Activated CD4-positive, alpha-beta T cell treated with anti-CD3 and anti-CD28 coated beads, Interleukin-2, amount 10 ng/mL, durations not matched to agents 7 days and 5 days (primary cell): ENCODE data around the gene DSCAML1. TPM values are rescaled to one million over a fixed set of nuclear protein-coding genes. Genes with fewer than 3 reads are reported as not detected.

Source experiments
- CTCF ChIA-PET: fragments of 350-600 bp; sonication (Branson Sonifier 250); formaldehyde crosslinking; loops from one replicate; lab custom pipeline; 2021; ENCODE audit warnings: antibody characterized with exemption; lab: Charles Lee
- POLR2A ChIA-PET: fragments of 350-600 bp; sonication (Branson Sonifier 250); formaldehyde crosslinking; loops from one replicate; lab custom pipeline; 2021; ENCODE audit warnings: antibody characterized with exemption; lab: Charles Lee
- DNase-seq: peaks from one replicate; pipeline ENCODE4 v3.0.0-alpha.2; 2020
- H3K27ac Mint-ChIP-seq: one replicate; pipeline ENCODE4 v1.8.0; 2021; ENCODE audit warnings: mild to moderate bottlenecking, moderate library complexity, mixed read lengths
- H3K27me3 Mint-ChIP-seq: one replicate; pipeline ENCODE4 v1.8.0; 2021; ENCODE audit warnings: mixed read lengths
- H3K36me3 Mint-ChIP-seq: one replicate; pipeline ENCODE4 v1.8.0; 2021; ENCODE audit warnings: low read depth, mixed read lengths
- H3K4me1 Mint-ChIP-seq: one replicate; pipeline ENCODE4 v1.8.0; 2021; ENCODE audit warnings: mixed read lengths
- H3K4me3 Mint-ChIP-seq: one replicate; pipeline ENCODE4 v1.8.0; 2021; ENCODE audit warnings: mild to moderate bottlenecking, moderate library complexity, mixed read lengths
- H3K9me3 Mint-ChIP-seq: one replicate; pipeline ENCODE4 v1.8.0; 2021; ENCODE audit warnings: mixed read lengths
- total RNA-seq, 2 experiments: library from RNA; stranded (reverse); gene quantifications; one replicate each; pipeline ENCODE4 v1.2.3, GENCODE V29; 2021

The DSCAML1 gene
- total RNA-seq, 2 experiments from 2014 or later = 0.02 to 0.25 TPM

DNA sequence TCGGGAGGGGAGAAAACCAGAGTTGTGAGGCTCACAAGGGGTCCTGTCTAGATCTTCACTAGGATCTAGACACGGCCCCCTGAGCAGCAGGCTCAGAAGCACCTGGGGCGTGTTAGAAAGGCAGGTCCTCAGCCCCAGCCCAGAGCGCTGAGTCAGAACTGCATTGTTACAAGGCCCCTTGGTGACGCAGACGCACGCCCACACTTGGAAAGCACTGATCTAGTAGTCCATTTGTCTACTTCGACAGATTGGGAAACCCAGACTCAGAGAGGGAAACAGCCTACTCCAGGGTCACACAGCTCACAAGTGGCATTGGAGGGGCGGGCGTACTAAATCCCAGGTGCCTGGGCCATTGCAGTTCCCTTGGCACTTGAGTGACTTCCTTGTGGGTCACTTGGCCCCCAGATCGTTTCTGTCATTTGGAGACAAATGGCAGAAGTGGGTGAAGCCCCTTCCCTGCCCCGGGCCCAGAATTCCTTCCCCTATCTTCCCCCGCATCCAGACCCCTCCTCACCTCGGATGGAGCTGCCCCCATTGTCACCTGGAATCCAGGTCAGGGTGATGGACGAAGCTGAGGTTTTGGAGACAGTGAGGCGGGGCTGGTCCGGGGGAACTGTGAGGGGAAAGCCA is 358.5 kb downstream of the DSCAML1 start:
- Mint-ChIP-seq H3K27ac (no peak overlapping the region), H3K27me3 (peaks cover 11% of the 10 kb centered on the region), H3K4me1 (no peaks in the 10 kb centered on the region), H3K4me3 (no peak overlapping the region), H3K9me3 (no peaks in the 10 kb centered on the region), H3K36me3 (no peaks in the 10 kb centered on the region)
- POLR2A ChIA-PET = no interaction called here
- no peak for DNase-seq
- CTCF ChIA-PET = no interaction called here

DNA sequence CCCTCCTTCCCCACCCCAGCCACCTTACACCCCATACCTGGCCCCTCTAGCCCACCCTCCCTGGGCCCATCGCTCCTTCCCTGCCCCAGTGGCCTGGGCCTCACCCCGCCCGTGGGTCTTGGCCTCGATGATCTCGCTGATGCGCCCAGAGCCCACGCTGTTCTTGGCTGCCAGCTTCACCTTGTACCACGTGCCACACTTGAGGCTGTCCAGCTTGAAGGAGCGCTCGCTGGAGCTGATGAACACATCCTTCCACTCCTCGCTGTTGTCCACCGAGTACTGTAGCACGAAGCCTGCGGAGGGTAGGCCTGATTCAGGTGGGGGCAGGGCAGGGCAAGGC is 359.3 kb downstream of the DSCAML1 start:
- Mint-ChIP-seq H3K4me1 (no peaks in the 10 kb centered on the region), H3K36me3 (no peaks in the 10 kb centered on the region), H3K27ac (no peak overlapping the region), H3K9me3 (no peaks in the 10 kb centered on the region), H3K27me3 (peaks cover 11% of the 10 kb centered on the region), H3K4me3 (no peak overlapping the region)
- no peak for DNase-seq
- POLR2A ChIA-PET = no interaction called here
- CTCF ChIA-PET = interaction anchor here (0.7 kb wide), 1 partner anchor 11 kb away, joined by 3 read pairs; no protein-coding TSS in a partner anchor

DNA sequence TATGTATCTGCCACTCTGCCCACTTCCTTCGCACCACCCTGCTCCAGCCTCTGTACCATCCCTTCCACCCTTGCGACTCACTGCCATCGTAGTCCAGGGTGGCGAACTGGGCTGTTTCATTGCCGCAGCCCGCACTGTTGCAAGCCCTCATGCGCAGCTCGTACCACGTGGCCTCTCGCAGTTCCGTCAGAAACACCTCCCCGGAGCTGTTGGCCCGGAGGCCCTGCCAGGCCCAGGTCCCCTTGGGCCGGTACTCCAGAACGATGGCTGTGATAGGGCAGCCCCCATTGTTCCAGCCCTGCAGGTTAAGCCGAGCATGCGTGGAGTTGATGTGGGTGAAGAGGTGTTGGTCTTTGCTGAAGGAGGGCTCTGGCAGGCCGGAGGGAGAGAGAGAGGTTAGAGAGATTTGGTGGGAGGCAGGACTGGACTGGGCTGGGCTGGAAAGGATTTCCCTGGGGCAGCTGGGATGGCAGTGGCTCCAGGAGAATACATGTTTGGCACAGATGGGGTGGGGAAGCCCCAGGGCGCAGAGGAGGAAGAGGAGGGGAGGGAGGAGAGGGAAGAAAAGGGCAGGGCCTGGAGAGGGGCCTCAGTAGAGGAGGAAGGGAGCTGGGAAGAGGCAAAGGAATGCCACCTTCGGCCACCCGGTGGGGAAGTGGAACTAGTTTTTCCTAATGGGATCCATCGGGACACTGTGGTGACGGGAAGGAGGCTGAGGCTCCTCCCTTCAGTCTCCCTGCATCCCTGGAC is 359.8 kb downstream of the DSCAML1 start:
- DNase-seq = no peak
- no peak overlapping the region for H3K27ac Mint-ChIP-seq
- peaks cover 10% of the 10 kb centered on the region for H3K27me3 Mint-ChIP-seq
- H3K4me3 Mint-ChIP-seq = no peak overlapping the region
- POLR2A ChIA-PET = no interaction called here
- H3K9me3 Mint-ChIP-seq = no peaks in the 10 kb centered on the region
- CTCF ChIA-PET = interaction anchor here (0.7 kb wide), 1 partner anchor 11 kb away, joined by 3 read pairs; no protein-coding TSS in a partner anchor
- H3K36me3 Mint-ChIP-seq = no peaks in the 10 kb centered on the region
- no peaks in the 10 kb centered on the region for H3K4me1 Mint-ChIP-seq

DNA sequence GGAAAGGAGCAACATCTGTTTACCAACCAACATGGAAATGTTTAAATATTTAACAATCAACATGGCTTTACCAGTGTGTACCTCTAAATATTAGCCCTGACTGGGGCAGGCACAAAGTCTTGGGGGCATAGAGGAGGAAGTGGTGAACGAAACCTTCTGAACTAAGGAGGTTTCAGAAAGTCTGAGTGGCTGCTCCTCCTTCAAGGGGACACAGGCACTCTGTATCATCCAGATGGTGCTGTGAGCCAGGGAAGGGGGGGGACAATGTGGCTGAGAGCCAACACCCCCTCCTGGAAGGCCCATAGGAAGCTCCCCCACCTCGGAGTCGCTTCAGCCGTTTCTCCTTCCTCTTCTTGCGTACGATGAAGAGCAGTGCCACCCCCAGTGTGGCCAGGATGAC is 361.7 kb downstream of the DSCAML1 start:
- no peak overlapping the region for H3K4me3 Mint-ChIP-seq
- H3K4me1 Mint-ChIP-seq = no peaks in the 10 kb centered on the region
- H3K27me3 Mint-ChIP-seq = peaks cover 7% of the 10 kb centered on the region
- ChIA-PET POLR2A (no interaction called here), CTCF (no interaction called here)
- no peaks in the 10 kb centered on the region for H3K9me3 Mint-ChIP-seq
- H3K36me3 Mint-ChIP-seq = no peaks in the 10 kb centered on the region
- no peak for DNase-seq
- no peak overlapping the region for H3K27ac Mint-ChIP-seq

DNA sequence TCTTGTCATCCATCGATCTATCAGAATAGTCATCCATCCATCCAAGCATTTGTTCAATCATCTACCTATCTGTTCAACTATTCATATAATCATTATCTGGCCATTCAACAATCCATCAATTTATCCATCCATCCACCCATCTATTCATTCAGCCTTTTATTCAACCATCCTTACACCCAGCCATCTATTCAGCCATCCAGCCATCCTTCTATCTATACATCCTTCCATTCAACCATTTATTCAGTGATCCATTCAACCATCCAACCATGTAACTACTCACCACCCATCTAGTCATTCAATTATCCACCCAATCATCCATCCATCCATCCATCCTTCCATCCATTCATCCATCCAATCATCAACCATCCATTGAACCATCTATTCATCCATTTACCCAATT is 362.5 kb downstream of the DSCAML1 start:
- ChIA-PET POLR2A (no interaction called here), CTCF (no interaction called here)
- Mint-ChIP-seq H3K36me3 (no peaks in the 10 kb centered on the region), H3K4me3 (no peak overlapping the region), H3K27ac (no peak overlapping the region), H3K27me3 (peaks cover 7% of the 10 kb centered on the region), H3K4me1 (no peaks in the 10 kb centered on the region), H3K9me3 (no peaks in the 10 kb centered on the region)
- DNase-seq = no peak

DNA sequence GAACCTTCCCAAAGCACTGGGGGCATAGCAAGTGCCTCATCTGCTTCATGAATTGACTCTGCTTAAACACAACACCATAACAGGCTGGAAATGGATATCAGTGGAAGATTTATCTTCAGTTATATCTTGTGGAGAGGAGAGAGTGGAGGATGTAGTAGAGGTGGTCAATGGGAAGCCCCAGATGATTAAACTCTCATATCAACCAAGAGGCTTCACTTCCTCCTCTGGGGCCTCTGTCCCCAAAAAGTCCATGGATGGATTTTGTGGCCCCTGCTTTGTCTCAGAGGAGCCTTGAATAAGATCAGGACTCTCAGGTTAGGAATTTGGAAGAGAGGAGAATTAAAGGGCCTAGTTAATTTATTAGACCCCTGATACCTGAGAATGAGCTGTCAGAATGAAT is 363.3 kb downstream of the DSCAML1 start:
- peaks cover 7% of the 10 kb centered on the region for H3K27me3 Mint-ChIP-seq
- no peaks in the 10 kb centered on the region for H3K9me3 Mint-ChIP-seq
- CTCF ChIA-PET = no interaction called here
- no peak overlapping the region for H3K4me3 Mint-ChIP-seq
- no peak for DNase-seq
- no peak overlapping the region for H3K27ac Mint-ChIP-seq
- POLR2A ChIA-PET = no interaction called here
- no peaks in the 10 kb centered on the region for H3K36me3 Mint-ChIP-seq
- no peaks in the 10 kb centered on the region for H3K4me1 Mint-ChIP-seq

DNA sequence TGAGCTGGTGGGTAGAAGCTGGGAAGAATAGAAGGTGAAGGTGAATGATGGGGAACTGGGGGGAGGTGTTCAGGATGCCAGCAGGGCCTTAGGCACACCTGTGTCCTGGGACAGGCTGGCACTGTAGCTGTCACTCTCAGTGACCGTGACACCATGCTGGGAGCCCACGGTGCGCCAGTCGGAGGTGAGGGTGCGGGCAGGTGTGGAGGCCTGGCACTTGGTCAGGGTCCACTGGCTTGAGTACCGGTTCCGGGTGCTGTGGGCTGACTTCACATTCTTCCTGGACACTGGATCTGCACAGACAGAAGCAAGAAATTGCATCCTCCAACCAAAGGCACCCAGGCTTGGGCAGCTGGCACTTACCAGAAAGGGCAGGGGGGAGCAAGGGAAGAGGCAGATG is 365.6 kb downstream of the DSCAML1 start:
- ChIA-PET POLR2A (interaction anchor here (0.6 kb wide), 1 partner anchor 341 kb away, joined by 3 read pairs; no protein-coding TSS in a partner anchor), CTCF (no interaction called here)
- Mint-ChIP-seq H3K9me3 (no peaks in the 10 kb centered on the region), H3K4me1 (no peaks in the 10 kb centered on the region), H3K4me3 (no peak overlapping the region), H3K36me3 (no peaks in the 10 kb centered on the region), H3K27ac (no peak overlapping the region), H3K27me3 (peaks cover 7% of the 10 kb centered on the region)
- DNase-seq = no peak

DNA sequence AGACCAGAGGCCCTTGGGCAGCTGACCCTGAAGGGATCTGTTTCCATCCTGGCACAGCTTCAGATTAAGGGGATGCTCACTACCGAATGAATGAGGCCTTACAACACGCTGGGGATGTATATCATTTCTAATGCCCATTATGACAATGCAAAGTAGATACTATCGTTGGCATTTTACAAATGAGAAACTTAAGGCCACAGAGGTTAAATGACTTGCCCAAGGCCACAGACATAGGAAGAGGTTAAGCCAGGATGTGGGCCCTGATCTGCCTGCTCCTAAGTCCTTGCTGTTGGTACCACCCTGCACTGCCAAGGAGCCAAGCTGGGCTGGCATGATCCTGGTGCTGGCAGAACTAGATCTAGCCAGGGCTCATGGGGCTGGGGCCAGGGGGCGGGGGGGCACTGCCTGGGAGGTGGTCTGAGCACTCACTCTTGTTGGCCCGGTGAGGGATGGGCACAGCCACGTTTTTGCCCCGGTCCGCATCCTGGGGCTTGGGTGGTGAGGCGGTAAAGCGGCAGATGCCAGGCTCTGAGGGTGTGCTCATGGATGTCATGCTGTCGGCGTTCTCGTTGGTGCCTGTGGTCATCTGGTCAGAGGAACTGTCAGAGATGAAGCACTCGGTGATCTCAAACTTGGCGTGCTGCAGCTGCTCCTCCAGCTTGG is 366.6 kb downstream of the DSCAML1 start:
- H3K27me3 Mint-ChIP-seq = peaks cover 3% of the 10 kb centered on the region
- DNase-seq = no peak
- no peaks in the 10 kb centered on the region for H3K36me3 Mint-ChIP-seq
- H3K4me1 Mint-ChIP-seq = no peaks in the 10 kb centered on the region
- ChIA-PET POLR2A (no interaction called here), CTCF (no interaction called here)
- H3K4me3 Mint-ChIP-seq = no peak overlapping the region
- no peaks in the 10 kb centered on the region for H3K9me3 Mint-ChIP-seq
- no peak overlapping the region for H3K27ac Mint-ChIP-seq

DNA sequence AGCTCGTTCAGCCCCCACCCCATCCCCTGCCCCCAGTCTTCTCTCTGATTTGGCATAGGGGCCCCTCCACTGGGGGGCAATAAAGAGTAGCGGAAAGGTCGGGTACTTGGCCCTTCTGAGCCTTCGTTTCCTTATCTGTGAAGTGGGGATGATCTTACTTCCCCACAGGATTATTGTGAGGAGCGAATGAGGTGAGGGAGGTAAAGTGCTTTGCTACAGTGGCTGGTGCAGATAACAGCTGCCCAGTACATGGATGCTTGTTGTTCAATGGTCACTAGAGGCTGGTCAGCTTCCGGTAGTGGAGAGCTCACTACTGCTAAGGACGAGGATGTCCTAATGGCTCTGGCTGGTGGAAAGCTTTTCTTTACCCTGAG is 368.2 kb downstream of the DSCAML1 start:
- H3K4me1 Mint-ChIP-seq = no peaks in the 10 kb centered on the region
- ChIA-PET POLR2A (no interaction called here), CTCF (no interaction called here)
- H3K27me3 Mint-ChIP-seq = peaks cover 3% of the 10 kb centered on the region
- H3K9me3 Mint-ChIP-seq = no peaks in the 10 kb centered on the region
- DNase-seq = no peak
- no peak overlapping the region for H3K4me3 Mint-ChIP-seq
- H3K36me3 Mint-ChIP-seq = no peaks in the 10 kb centered on the region
- no peak overlapping the region for H3K27ac Mint-ChIP-seq

DNA sequence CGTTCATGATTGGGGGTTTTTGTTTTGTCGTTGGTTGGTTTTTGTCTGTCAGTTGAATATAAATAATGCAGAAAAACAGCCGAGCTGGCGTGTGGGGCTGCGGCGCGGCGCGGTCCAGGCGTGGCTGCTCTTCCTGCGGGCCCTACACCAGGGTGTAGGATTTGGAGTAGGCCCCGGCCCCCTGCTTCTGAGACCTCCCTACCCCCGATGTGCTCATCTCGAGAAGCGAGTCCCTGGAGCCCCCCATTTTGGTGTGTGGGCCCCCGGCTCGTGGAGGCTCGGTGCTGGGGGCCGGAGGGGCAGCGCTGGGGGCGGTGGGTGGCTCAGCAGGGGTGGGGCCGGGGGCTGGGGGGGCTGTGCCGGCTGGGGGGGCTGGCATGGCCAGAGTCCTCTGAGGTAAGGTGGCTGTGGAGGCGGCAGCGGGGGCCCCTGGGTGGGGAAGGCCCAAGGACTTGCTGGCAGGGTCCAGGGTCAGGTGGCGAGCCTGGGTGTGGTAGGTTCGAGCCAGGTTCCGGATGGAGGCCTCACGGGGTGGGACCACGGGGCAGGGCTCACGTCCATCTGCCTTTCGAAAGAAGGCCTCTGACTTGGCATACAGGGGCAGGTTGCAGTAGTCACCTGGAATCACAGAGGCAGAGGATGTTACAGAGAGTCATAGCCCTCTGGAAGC is 368.7 kb downstream of the DSCAML1 start:
- Mint-ChIP-seq H3K27ac (no peak overlapping the region), H3K4me1 (no peaks in the 10 kb centered on the region), H3K36me3 (no peaks in the 10 kb centered on the region), H3K4me3 (no peak overlapping the region), H3K9me3 (no peaks in the 10 kb centered on the region), H3K27me3 (peaks cover 3% of the 10 kb centered on the region)
- DNase-seq = no peak
- ChIA-PET POLR2A (no interaction called here), CTCF (no interaction called here)

DNA sequence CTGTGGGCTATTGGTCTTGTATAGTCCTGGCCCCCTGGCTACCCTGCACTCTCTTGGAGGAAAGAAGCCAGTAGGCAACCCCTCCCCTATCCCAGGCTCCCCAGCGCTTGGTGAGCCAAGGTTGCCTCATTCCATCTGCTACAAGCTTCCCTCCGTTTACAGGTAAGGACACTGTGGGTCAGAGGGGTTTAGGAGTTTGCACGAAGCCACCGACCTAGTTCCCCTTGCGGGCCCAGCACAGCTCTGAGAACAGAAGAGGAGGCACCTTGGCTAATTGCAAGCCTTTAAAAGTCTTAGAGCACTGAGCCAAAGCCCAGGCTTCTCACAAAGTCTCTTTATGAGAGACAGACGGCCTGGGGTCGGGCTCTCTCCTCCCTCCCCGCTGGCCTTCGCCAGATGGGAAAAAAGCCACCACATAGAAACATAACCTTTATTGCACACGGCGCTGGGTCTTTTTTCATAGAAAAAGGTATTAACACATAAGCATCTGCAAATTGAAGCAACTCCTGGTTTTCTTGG is 369.6 kb downstream of the DSCAML1 start:
- DNase-seq = no peak
- peaks cover 3% of the 10 kb centered on the region for H3K27me3 Mint-ChIP-seq
- POLR2A ChIA-PET = no interaction called here
- no peaks in the 10 kb centered on the region for H3K9me3 Mint-ChIP-seq
- no peaks in the 10 kb centered on the region for H3K36me3 Mint-ChIP-seq
- no peak overlapping the region for H3K4me3 Mint-ChIP-seq
- H3K4me1 Mint-ChIP-seq = no peaks in the 10 kb centered on the region
- no peak overlapping the region for H3K27ac Mint-ChIP-seq
- CTCF ChIA-PET = interaction anchor here (1.2 to 2.1 kb wide), 3 partner anchors 33 to 389 kb away, joined by 4 to 16 read pairs (median 6); no protein-coding TSS in a partner anchor

DNA sequence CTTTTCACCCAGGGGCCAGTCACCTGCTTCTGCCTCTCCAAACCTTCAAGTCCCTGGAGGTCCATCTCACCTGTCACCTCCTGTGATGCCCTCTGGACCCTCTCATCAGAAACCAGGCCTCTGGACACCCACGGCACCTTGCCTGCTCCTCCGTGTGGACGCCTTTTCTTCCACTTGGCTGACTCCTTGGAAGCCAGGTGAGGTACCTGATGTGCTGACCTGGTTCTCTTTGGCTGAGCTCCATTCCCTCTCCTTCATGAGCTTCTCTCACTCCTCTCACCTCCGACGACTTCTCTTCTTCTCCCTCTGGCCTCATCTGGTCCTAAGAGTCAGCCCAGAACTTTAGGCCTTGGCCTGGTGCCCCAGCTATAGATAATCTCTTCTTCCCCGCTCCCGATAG is 370.1 kb downstream of the DSCAML1 start:
- Mint-ChIP-seq H3K9me3 (no peaks in the 10 kb centered on the region), H3K27me3 (peaks cover 3% of the 10 kb centered on the region), H3K27ac (no peak overlapping the region), H3K36me3 (no peaks in the 10 kb centered on the region), H3K4me1 (no peaks in the 10 kb centered on the region), H3K4me3 (no peak overlapping the region)
- ChIA-PET CTCF (interaction anchor here (0.7 to 2.1 kb wide), 14 partner anchors 11 to 625 kb away, joined by 3 to 16 read pairs (median 4); no protein-coding TSS in a partner anchor), POLR2A (no interaction called here)
- no peak for DNase-seq
